IMR-90 (cell line): ENCODE data around the gene COL18A1. TPM values are rescaled to one million over a fixed set of nuclear protein-coding genes. Genes with fewer than 3 reads are reported as not detected.

ENCODE experiments used
- ATAC-seq: fragments of 200-7000 bp; cut with Tn5 transposase; 2 replicates; pipeline ENCODE4 v1.9.1; 2020; ENCODE audit warnings: low read depth, mild to moderate bottlenecking, moderate library complexity
- BruUV-seq: library from RNA; stranded (reverse); fragments of 400-500 nt; replicated peaks from 2 replicates; lab custom pipeline; 2021; lab: Mats Ljungman, UMichigan
- CTCF ChIA-PET: fragments of 300-600 bp; formaldehyde crosslinking; extraction: SDS; loops from one replicate; lab custom pipeline; 2021; ENCODE audit warnings: antibody characterized with exemption; lab: Yijun Ruan, JAX
- POLR2A ChIA-PET: fragments of 300-600 bp; sonication (Branson Sonifier 250); formaldehyde crosslinking; loops from one replicate; lab custom pipeline; 2022; ENCODE audit warnings: antibody characterized with exemption; ENCODE audit not compliant: unreplicated experiment; lab: Charles Lee
- DNase-seq: peaks from one replicate; pipeline ENCODE4 v3.0.0; 2013
- H2AFZ ChIP-seq: replicated peaks from 2 replicates; pipeline ENCODE3; 2013; ENCODE audit warnings: low read length, mild to moderate bottlenecking; ENCODE audit not compliant: poor library complexity
- H2AK5ac ChIP-seq: 2 replicates; pipeline ENCODE4 v1.6.1; 2013; ENCODE audit warnings: low read depth, low read length, inconsistent platforms
- H2AK9ac ChIP-seq: replicated peaks from 2 replicates; pipeline ENCODE3; 2013; ENCODE audit warnings: mild to moderate bottlenecking, low read depth, low read length, moderate library complexity; ENCODE audit not compliant: poor library complexity
- H2BK120ac ChIP-seq: 2 replicates; pipeline ENCODE4 v1.6.1; 2013; ENCODE audit warnings: low read depth, low read length, inconsistent platforms
- H2BK15ac ChIP-seq: 3 replicates; pipeline ENCODE4 v1.6.1; 2013; ENCODE audit warnings: low read depth, low read length, inconsistent platforms
- H2BK20ac ChIP-seq: 2 replicates; pipeline ENCODE4 v1.6.1; 2013; ENCODE audit warnings: low read depth, mild to moderate bottlenecking, inconsistent platforms, low read length, moderate library complexity
- H2BK5ac ChIP-seq: 2 replicates; pipeline ENCODE4 v1.6.1; 2013; ENCODE audit warnings: mild to moderate bottlenecking, low read depth, low read length, inconsistent platforms; ENCODE audit not compliant: poor library complexity, severe bottlenecking
- H3K14ac ChIP-seq: replicated peaks from 2 replicates; pipeline ENCODE4 v1.6.1; 2013; ENCODE audit warnings: low read depth, low read length, inconsistent platforms
- H3K18ac ChIP-seq: 2 replicates; pipeline ENCODE4 v1.6.1; 2013; ENCODE audit warnings: low read depth, low read length, control low read depth
- H3K23ac ChIP-seq: 2 replicates; pipeline ENCODE4 v1.6.1; 2013; ENCODE audit warnings: low read depth, low read length, inconsistent platforms
- H3K27ac ChIP-seq: 2 replicates; pipeline ENCODE4 v1.5.1; 2013; ENCODE audit warnings: mild to moderate bottlenecking, control low read depth, low read length; ENCODE audit not compliant: insufficient read depth
- H3K27me3 ChIP-seq: 2 replicates; pipeline ENCODE4 v1.6.1; 2013; ENCODE audit warnings: low read length; ENCODE audit not compliant: control insufficient read depth, insufficient read depth
- H3K36me3 ChIP-seq: 2 replicates; pipeline ENCODE4 v1.6.1; 2013; ENCODE audit warnings: low read length, mixed read lengths; ENCODE audit not compliant: control insufficient read depth, insufficient read depth
- H3K4ac ChIP-seq: 2 replicates; pipeline ENCODE4 v1.6.1; 2013; ENCODE audit warnings: low read depth, low read length, inconsistent platforms
- H3K4me1 ChIP-seq: 2 replicates; pipeline ENCODE4 v1.6.1; 2013; ENCODE audit warnings: low read length, mixed read lengths; ENCODE audit not compliant: control insufficient read depth, insufficient read depth
- H3K4me2 ChIP-seq: 2 replicates; pipeline ENCODE4 v1.6.1; 2013; ENCODE audit warnings: low read depth, mild to moderate bottlenecking, control low read depth, low read length, moderate library complexity
- H3K4me3 ChIP-seq: 2 replicates; pipeline ENCODE4 v1.5.1; 2013; ENCODE audit warnings: low read depth, mild to moderate bottlenecking, control low read depth, low read length, moderate library complexity; ENCODE audit not compliant: insufficient read depth
- H3K56ac ChIP-seq: 2 replicates; pipeline ENCODE4 v1.6.1; 2013; ENCODE audit warnings: low read length, inconsistent platforms; ENCODE audit not compliant: insufficient read depth; ENCODE audit errors: extremely low read depth
- H3K79me1 ChIP-seq, 2 experiments: 2 replicates each; pipeline ENCODE4 v1.6.1; 2013; ENCODE audit warnings: low read length in 2 of 2, inconsistent platforms in 1 of 2, low read depth in 1 of 2
- H3K9ac ChIP-seq: 2 replicates; pipeline ENCODE4 v1.6.1; 2013; ENCODE audit warnings: low read depth, low read length, control low read depth
- H3K9me1 ChIP-seq: 2 replicates; pipeline ENCODE4 v1.6.1; 2013; ENCODE audit warnings: low read length, inconsistent platforms; ENCODE audit not compliant: insufficient read depth
- H3K9me3 ChIP-seq: 2 replicates; pipeline ENCODE4 v1.6.1; 2013; ENCODE audit warnings: low read length; ENCODE audit not compliant: control insufficient read depth, insufficient read depth
- H4K20me1 ChIP-seq: 2 replicates; pipeline ENCODE4 v1.6.1; 2013; ENCODE audit warnings: low read length, inconsistent platforms; ENCODE audit not compliant: insufficient read depth
- H4K5ac ChIP-seq: 2 replicates; pipeline ENCODE4 v1.6.1; 2013; ENCODE audit warnings: mild to moderate bottlenecking, low read depth, low read length, control low read depth
- H4K8ac ChIP-seq, 2 experiments: 2 replicates each; pipeline ENCODE4 v1.6.1; 2013; ENCODE audit warnings: low read depth in 2 of 2, low read length in 2 of 2, control low read depth in 1 of 2, inconsistent platforms in 1 of 2
- H4K91ac ChIP-seq: 2 replicates; pipeline ENCODE4 v1.6.1; 2013; ENCODE audit warnings: low read depth, low read length, inconsistent platforms; ENCODE audit not compliant: insufficient read depth
- BHLHE40 ChIP-seq: fragments of 150-350 bp; IDR thresholded peaks from 2 replicates; pipeline ENCODE4 v1.6.1; 2016; ENCODE audit warnings: mild to moderate bottlenecking, low read depth, low read length
- CEBPB ChIP-seq: IDR thresholded peaks from 2 replicates; pipeline ENCODE4 v1.6.1; 2012; ENCODE audit warnings: low read depth, low read length, improper control_type of control experiment
- MAZ ChIP-seq: IDR thresholded peaks from 2 replicates; pipeline ENCODE4 v1.6.1; 2012; ENCODE audit warnings: low read depth, mild to moderate bottlenecking, low read length, improper control_type of control experiment, moderate library complexity, borderline replicate concordance
- RAD21 ChIP-seq: IDR thresholded peaks from 2 replicates; pipeline ENCODE4 v1.6.1; 2012; ENCODE audit warnings: low read length, improper control_type of control experiment
- RCOR1 ChIP-seq: IDR thresholded peaks from 2 replicates; pipeline ENCODE4 v1.6.1; 2012; ENCODE audit warnings: mild to moderate bottlenecking, low read length, improper control_type of control experiment; ENCODE audit not compliant: insufficient replicate concordance
- SMC3 ChIP-seq: fragments of 150-350 bp; IDR thresholded peaks from 2 replicates; pipeline ENCODE4 v1.6.1; 2016; ENCODE audit warnings: low read depth, mild to moderate bottlenecking, antibody characterized with exemption, low read length, moderate library complexity
- WGBS, 2 experiments: methylation state at CpG; one replicate each; pipeline versions ENCODE4 v1.1.5 to v1.1.7; 2013; ENCODE audit warnings: missing lambda C conversion rate in 2 of 2; ENCODE audit not compliant: insufficient read length in 1 of 2; ENCODE audit errors: extremely low coverage in 2 of 2; 5-methylcytosine and 5-hydroxymethylcytosine counted together
- dilution Hi-C: fragments of 300-500 bp; cut with HindIII; formaldehyde crosslinking; loops from one replicate; pipeline ENCODE4 v1.14.3; 2018; ENCODE audit warnings: low sequenced_read_pairs; ENCODE audit not compliant: unreplicated experiment
- in situ Hi-C: fragments of 300-500 bp; cut with MboI; formaldehyde crosslinking; loops from 3 replicates; pipeline ENCODE4 v1.14.3; 2019; ENCODE audit warnings: low sequenced_read_pairs, inconsistent platforms, mixed read lengths
- intact Hi-C: fragments of 100-400 bp; cut with micrococcal nuclease; formaldehyde crosslinking; loops from 2 replicates; pipeline ENCODE4 v1.10.0; 2022
- polyA plus RNA-seq, 3 experiments: library from polyadenylated mRNA; depleted of rRNA; stranded (reverse); fragments of >200 nt; gene quantifications; 2 replicates each; pipeline ENCODE4 v1.2.3, GENCODE V29; 2012; ENCODE audit warnings: low replicate concordance in 1 of 3
- total RNA-seq: library from RNA; depleted of rRNA; stranded (reverse); fragments of >200 nt; gene quantifications from 2 replicates; pipeline ENCODE4 v1.2.3, GENCODE V29; 2012
- TF ChIP-seq, protein P1 (sequence below): fragments of 150-350 bp; IDR thresholded peaks from 2 replicates; pipeline ENCODE4 v1.6.1; 2016; ENCODE audit warnings: low read depth, mild to moderate bottlenecking, low read length, moderate library complexity, borderline replicate concordance

The COL18A1 gene
- total and polyA plus RNA-seq, 2 of the 4 experiments (the other 2 are of a cell fraction) = 4.3 to 46.7 TPM

DNA sequence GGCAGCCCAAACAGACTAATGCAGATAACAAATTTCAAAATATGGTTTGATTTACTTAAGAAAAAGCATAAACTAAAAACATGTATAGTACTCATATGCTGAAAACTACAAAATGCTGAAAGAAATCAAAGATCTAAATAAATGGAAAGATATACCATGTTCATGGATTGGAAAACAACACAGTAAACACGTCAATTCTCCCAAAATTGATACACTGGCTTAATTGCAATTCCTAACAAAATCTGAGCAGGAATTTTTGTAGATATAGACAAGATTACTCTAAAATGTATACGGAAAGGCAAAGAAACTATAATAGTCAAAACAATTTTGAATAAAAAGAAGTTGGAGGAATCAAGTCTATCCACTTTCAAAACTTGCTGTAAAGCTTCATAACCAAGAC lies 116.3 kb downstream of the COL18A1 start:
- H3K27me3 ChIP-seq = no peaks in the 10 kb centered on the region
- dilution Hi-C loops = no loop called here
- no peak overlapping the region for H3K56ac ChIP-seq
- no CpG with 5 or more reads among the region's 2 CpGs for WGBS, 2 experiments
- H2AK9ac ChIP-seq = no peak overlapping the region
- DNase-seq = no peak
- H3K9ac ChIP-seq = no peak overlapping the region
- H2AFZ ChIP-seq = no peak overlapping the region
- peaks cover 16% of the 10 kb centered on the region for H3K9me3 ChIP-seq
- no peak overlapping the region for H2BK120ac ChIP-seq
- in situ Hi-C loops = no loop called here
- no peak overlapping the region for H3K4ac ChIP-seq
- intact Hi-C loops = no loop called here
- H4K91ac ChIP-seq = no peak overlapping the region
- H3K27ac ChIP-seq = no peak overlapping the region
- H4K8ac ChIP-seq = no peak overlapping the region
- H3K4me1 ChIP-seq = no peaks in the 10 kb centered on the region
- H3K18ac ChIP-seq = no peak overlapping the region
- no peak overlapping the region for H2BK5ac ChIP-seq
- no peaks in the 10 kb centered on the region for H4K20me1 ChIP-seq
- H3K4me3 ChIP-seq = no peak overlapping the region
- no peak overlapping the region for H2BK15ac ChIP-seq
- POLR2A ChIA-PET = no interaction called here
- H3K4me2 ChIP-seq = no peak overlapping the region
- CTCF ChIA-PET = no interaction called here
- H2AK5ac ChIP-seq = no peak overlapping the region
- no peak overlapping the region for H3K23ac ChIP-seq
- no peaks in the 10 kb centered on the region for H3K9me1 ChIP-seq
- peaks cover 10% of the 10 kb centered on the region for H3K36me3 ChIP-seq
- H3K79me1 ChIP-seq = peaks cover 5 to 6% of the 10 kb centered on the region in 2 experiments; a peak in 2 of 4 replicates
- no peak overlapping the region for H2BK20ac ChIP-seq
- TF ChIP-seq, protein P1, sequence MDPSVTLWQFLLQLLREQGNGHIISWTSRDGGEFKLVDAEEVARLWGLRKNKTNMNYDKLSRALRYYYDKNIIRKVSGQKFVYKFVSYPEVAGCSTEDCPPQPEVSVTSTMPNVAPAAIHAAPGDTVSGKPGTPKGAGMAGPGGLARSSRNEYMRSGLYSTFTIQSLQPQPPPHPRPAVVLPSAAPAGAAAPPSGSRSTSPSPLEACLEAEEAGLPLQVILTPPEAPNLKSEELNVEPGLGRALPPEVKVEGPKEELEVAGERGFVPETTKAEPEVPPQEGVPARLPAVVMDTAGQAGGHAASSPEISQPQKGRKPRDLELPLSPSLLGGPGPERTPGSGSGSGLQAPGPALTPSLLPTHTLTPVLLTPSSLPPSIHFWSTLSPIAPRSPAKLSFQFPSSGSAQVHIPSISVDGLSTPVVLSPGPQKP = no peak
- TF ChIP-seq RCOR1 (no peak), BHLHE40 (no peak), SMC3 (no peak), CEBPB (no peak), MAZ (no peak), RAD21 (no peak)
- BruUV-seq = no TSS peak
- no peak overlapping the region for H3K14ac ChIP-seq
- no peak for ATAC-seq
- H4K5ac ChIP-seq = no peak overlapping the region
